Posterior cingulate gyrus (tissue), 11 donors: ENCODE measurements around the gene TBK1.
"Not testable (repeated sequence)": the region's sequence is repeated elsewhere in the genome, so short reads cannot be mapped to it uniquely, and the experiment has no call there.

ENCODE experiments used
- DNase-seq, 10 donors: peaks; one replicate each; pipeline versions ENCODE4 v3.0.0 to v3.0.0-alpha.2; 2020 to 2021; ENCODE audit warnings: mixed read lengths in 3 of 10
- intact Hi-C: fragments of 100-400 bp; cut with DNase I; formaldehyde crosslinking; loops from one replicate; pipeline ENCODE4 v1.15.1; 2023

Gene TBK1

DNA sequence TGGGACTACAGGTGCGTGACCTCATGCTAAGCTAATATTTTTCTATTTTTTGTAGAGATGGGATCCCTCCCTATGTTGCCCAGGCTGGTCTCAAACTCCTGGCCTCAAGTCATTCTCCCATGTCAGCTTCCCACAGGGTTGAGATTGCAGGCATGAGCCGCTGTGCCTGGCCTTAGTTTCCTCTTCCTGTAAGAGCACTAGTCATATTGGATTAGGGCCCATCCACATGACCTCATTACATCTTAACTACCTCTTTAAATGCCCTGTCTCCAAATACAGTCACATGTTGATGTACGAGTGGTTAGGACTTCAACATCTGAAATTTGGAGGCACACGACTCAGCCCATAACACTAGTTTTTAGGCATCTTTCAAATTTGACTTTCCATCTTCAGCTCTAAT lies 86.2 kb downstream of the TBK1 start:
- no peak for DNase-seq
- intact Hi-C loops: no loop called here

DNA sequence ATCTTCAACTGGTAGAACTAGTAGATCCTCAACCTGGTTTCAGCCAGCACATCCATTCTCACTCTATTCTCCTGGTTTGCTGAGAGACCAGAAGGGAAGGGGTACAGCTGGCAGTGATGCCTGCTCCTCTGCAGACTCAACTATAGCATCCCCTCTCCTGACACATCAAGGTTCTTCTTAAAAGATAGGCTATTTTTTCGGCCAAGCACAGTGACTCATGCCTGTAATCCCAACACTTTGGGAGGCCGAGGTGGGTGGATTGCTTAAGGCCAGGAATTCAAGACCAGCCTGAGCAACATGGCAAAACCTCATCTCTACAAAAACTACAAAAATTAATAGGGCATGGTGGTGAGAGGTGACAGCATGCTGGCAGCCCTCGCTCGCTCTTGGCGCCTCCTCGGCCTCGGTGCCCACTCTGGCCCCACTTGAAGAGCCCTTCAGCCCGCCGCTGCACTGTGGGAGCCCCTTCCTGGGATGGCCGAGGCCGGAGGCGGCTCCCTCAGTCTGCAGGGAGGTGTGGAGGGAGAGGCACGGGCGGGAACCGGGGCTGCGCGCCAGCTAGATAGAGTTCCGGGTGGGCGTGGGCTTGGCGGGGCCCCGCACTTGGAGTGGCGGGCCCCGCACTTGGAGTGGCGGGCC lies 90.6 kb downstream of the TBK1 start:
- intact Hi-C loops: not testable (repeated sequence)
- peak in 1 of 10 donors; percentile 8 for DNase-seq

DNA sequence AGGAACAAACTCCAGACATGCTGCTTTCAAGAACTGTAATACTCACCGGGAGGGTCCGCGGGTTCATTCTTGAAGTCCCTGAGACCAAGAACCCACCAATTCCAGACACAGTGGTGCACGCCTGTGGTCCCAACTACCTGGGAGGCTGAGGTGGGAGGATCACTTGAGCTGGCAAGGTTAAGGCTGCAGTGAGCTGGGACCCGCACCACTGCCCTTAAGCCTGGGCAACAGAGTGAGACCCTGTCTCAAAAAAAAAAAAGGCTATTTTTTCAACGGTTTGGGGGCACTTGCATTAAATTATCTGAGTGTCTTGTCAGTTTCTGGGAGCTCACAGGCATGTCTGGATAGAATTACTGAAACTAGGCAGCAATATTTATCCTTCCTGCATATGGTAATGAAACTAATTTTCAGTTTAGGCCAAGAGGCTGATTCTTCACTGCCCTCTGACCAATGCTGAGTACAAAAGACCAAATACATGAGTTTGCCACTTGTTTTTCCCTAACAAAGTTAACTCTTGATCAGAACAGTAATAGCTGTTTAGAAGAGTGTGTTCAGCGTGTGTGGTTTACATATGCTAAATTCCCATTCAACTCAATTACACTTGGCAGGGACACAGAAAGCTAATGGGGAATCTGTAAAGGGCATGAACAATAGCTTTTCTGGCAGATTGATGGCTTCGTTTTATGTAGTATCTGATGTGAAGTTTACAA lies 92.6 kb downstream of the TBK1 start:
- intact Hi-C loops: no loop called here
- no peak for DNase-seq

DNA sequence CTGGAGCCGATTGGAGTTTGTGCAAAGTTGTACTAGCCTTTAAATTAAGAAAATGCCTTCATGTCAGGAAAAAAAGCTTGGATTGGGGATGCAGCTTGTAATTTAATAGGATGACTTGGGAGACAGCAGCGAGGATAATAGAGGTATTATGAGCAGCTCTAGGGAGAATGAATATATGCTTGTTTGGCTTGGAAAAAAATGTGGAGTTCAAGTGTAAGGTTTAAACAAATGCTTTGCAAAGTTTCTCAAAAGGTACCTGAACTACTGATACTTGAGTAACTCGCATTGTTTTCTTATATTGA lies 93.1 kb downstream of the TBK1 start:
- DNase-seq: no peak
- intact Hi-C loops: no loop called here

DNA sequence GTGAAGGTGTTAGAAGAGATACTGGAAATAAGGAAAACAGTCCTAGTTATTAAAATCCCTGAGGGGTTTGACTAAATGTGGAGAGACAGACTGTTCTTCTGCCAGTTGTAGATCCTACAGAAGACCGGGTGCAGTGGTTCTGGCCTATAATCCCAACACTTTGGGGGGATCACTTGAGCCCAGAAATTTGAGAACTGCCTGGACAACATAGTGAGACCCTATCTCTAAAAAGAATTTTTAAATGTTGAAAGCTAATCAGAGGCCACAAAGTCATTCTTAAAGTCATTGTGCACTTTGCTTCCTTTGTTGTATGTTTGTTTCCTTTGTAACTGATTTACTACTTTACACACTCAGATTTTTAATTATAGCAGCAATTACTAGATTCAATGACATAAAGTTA lies 97.2 kb downstream of the TBK1 start:
- intact Hi-C loops: loop anchor here (1.0 kb wide), 1 partner anchor 149 kb away; no protein-coding TSS in a partner anchor
- no peak for DNase-seq

DNA sequence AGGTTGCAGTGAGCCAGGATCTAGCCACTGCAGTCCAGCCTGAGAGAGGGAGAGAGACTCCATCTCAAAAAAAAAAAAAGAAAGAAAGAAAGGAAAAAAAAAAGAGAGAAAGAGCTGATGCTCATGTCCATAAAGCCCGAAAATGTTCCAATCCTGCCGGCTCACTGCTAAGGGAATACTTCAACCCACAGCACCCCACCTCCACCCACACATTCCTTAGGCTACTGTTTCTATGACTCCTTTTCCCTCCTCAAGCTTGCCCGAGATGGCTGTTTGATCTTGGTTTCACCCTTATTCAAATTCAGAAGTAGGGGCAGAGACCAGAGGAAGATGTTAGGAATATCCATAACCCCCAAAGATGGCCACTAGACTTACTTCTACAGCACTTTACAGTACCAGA lies 98.8 kb downstream of the TBK1 start:
- intact Hi-C loops: loop anchor here (10.0 kb wide), 1 partner anchor 64 kb away; the partner anchor contains the start of gene RASSF3
- no peak for DNase-seq

DNA sequence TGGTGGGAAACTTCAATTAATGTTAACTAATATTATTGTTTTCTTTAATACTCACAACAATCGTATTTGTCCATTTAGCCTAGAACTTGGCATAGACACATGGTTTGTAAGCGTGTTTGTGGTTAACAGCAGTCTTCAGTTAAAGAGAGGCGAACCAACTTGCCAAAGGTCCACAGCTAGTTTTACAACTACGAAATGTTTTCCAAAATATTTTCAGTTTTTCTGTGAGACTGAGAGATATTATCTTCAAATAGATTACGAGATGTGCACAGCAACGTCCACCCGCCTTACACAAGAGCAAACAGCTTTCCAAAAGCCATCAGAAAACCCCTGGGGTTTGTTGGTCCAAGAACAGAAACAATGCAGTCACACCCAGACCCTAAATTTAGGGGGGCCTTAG lies 99.8 kb downstream of the TBK1 start:
- intact Hi-C loops: loop anchor here (10.0 kb wide), 1 partner anchor 63 kb away; the partner anchor contains the start of gene RASSF3
- DNase-seq: no peak
